HEK293 (cell line): ENCODE measurements around the gene TGFBRAP1.
A peak's percentile ranks its signal among the peaks of the same experiment; 100 is the strongest.

Experiments used
- CTCF ChIA-PET: fragments of 350-600 bp; formaldehyde crosslinking; extraction: SDS; loops from one replicate; lab custom pipeline; 2021; ENCODE audit warnings: antibody characterized with exemption; lab: Yijun Ruan, JAX
- POLR2A ChIA-PET: fragments of 300-600 bp; formaldehyde crosslinking; extraction: SDS; loops from one replicate; lab custom pipeline; 2020; ENCODE audit warnings: antibody characterized with exemption, inconsistent platforms; lab: Yijun Ruan, JAX
- H3K27ac ChIP-seq: fragments of 200-500 bp; sonication (Bioruptor generic); 2 replicates; pipeline ENCODE4 v1.5.1; 2014; ENCODE audit warnings: low read depth, low read length, control low read depth, inconsistent platforms; ENCODE audit errors: extremely low read depth
- H3K36me3 ChIP-seq, 2 experiments: fragments of 200-500 bp in 1 of 2; sonication (Bioruptor generic) in 1 of 2; 1 replicate in 1 of 2; 2 replicates in 1 of 2; pipeline ENCODE4 v1.5.1; 2014 to 2017; ENCODE audit warnings: inconsistent platforms in 2 of 2, low read length in 2 of 2; ENCODE audit not compliant: control insufficient read depth in 2 of 2, insufficient read depth in 1 of 2
- H3K4me1 ChIP-seq: fragments of 200-500 bp; sonication (Bioruptor generic); 2 replicates; pipeline ENCODE4 v1.5.1; 2014; ENCODE audit warnings: mild to moderate bottlenecking, low read length, inconsistent platforms; ENCODE audit not compliant: control insufficient read depth, insufficient read depth
- H3K4me3 ChIP-seq: 2 replicates; pipeline ENCODE4 v1.5.1; 2011; ENCODE audit warnings: low read depth, mild to moderate bottlenecking, control low read depth, low read length, moderate library complexity
- H3K9me3 ChIP-seq: fragments of 200-500 bp; sonication (Bioruptor generic); 2 replicates; pipeline ENCODE4 v1.5.1; 2014; ENCODE audit warnings: low read depth, low read length, inconsistent platforms; ENCODE audit not compliant: control insufficient read depth, insufficient read depth
- ATF2 ChIP-seq: fragments of 450-650 bp; formaldehyde crosslinking; IDR thresholded peaks from 2 replicates; pipeline ENCODE4 v1.5.1; 2016; ENCODE audit warnings: missing biosample characterization, missing genetic modification characterization, low read depth
- KLF16 ChIP-seq: fragments of 450-650 bp; formaldehyde crosslinking; IDR thresholded peaks from 2 replicates; pipeline ENCODE4 v1.5.1; 2017; ENCODE audit warnings: missing biosample characterization, missing genetic modification characterization
- PATZ1 ChIP-seq: fragments of 450-650 bp; formaldehyde crosslinking; IDR thresholded peaks from 2 replicates; pipeline ENCODE4 v1.5.1; 2016; ENCODE audit warnings: missing biosample characterization, missing genetic modification characterization
- REST ChIP-seq: fragments of 450-650 bp; formaldehyde crosslinking; IDR thresholded peaks from 2 replicates; pipeline ENCODE4 v1.5.1; 2016; ENCODE audit warnings: missing biosample characterization, missing genetic modification characterization
- SETDB1 ChIP-seq: IDR thresholded peaks from one replicate; pipeline ENCODE4 v1.6.1; 2017; ENCODE audit warnings: mild to moderate bottlenecking, low read length, moderate library complexity, mixed read lengths; ENCODE audit not compliant: insufficient read length
- ZBTB10 ChIP-seq: fragments of 450-650 bp; formaldehyde crosslinking; IDR thresholded peaks from 2 replicates; pipeline ENCODE4 v1.5.1; 2016; ENCODE audit warnings: missing biosample characterization, missing genetic modification characterization
- ZBTB11 ChIP-seq: fragments of 450-650 bp; formaldehyde crosslinking; conservative IDR thresholded peaks from 2 replicates; pipeline ENCODE4 v1.5.1; 2016; ENCODE audit warnings: low read depth, missing biosample characterization, missing genetic modification characterization
- ZBTB21 ChIP-seq: fragments of 450-650 bp; formaldehyde crosslinking; IDR thresholded peaks from 2 replicates; pipeline ENCODE4 v1.5.1; 2017; ENCODE audit warnings: missing biosample characterization, missing genetic modification characterization
- ZEB2 ChIP-seq: fragments of 450-650 bp; formaldehyde crosslinking; IDR thresholded peaks from 2 replicates; pipeline ENCODE4 v1.5.1; 2016; ENCODE audit warnings: missing biosample characterization, missing genetic modification characterization
- ZNF169 ChIP-seq: fragments of 450-650 bp; formaldehyde crosslinking; IDR thresholded peaks from 2 replicates; pipeline ENCODE4 v1.5.1; 2016; ENCODE audit warnings: missing biosample characterization, missing genetic modification characterization
- ZNF433 ChIP-seq: fragments of 450-650 bp; formaldehyde crosslinking; IDR thresholded peaks from 2 replicates; pipeline ENCODE4 v1.5.1; 2016; ENCODE audit warnings: missing biosample characterization, missing genetic modification characterization, low read depth
- ZNF449 ChIP-seq: fragments of 450-650 bp; formaldehyde crosslinking; IDR thresholded peaks from 2 replicates; pipeline ENCODE4 v1.5.1; 2017; ENCODE audit warnings: missing biosample characterization, mild to moderate bottlenecking, missing genetic modification characterization, moderate library complexity
- ZNF629 ChIP-seq: fragments of 450-650 bp; formaldehyde crosslinking; IDR thresholded peaks from 2 replicates; pipeline ENCODE4 v1.5.1; 2017; ENCODE audit warnings: missing biosample characterization, missing genetic modification characterization
- ZNF843 ChIP-seq: fragments of 450-650 bp; formaldehyde crosslinking; IDR thresholded peaks from 2 replicates; pipeline ENCODE4 v1.5.1; 2016; ENCODE audit warnings: missing biosample characterization, missing genetic modification characterization
- ZXDB ChIP-seq: fragments of 450-650 bp; formaldehyde crosslinking; IDR thresholded peaks from 2 replicates; pipeline ENCODE4 v1.5.1; 2016; ENCODE audit warnings: missing biosample characterization, missing genetic modification characterization

The TGFBRAP1 gene

GRCh38 chr2:105337122-105338019 lies 7.8 kb upstream of the TGFBRAP1 start, which contains the start of gene C2orf49:
C2orf49 (plus strand) TSS chr2:105337540; CDS start chr2:105337588, 48 bp downstream.
- H3K9me3 ChIP-seq = no peaks in the 10 kb centered on the region
- CTCF ChIA-PET = interaction anchor here (1.4 to 4.2 kb wide), 2 partner anchors 10 to 183 kb away, joined by 3 to 23 read pairs; no protein-coding TSS in a partner anchor
- H3K36me3 ChIP-seq = peaks cover 27 to 49% of the 10 kb centered on the region in 2 experiments
- POLR2A ChIA-PET = interaction anchor here (0.6 to 1.4 kb wide), 4 partner anchors 8 to 184 kb away, joined by 3 to 6 read pairs (median 4); partner anchors contain the start of gene TGFBRAP1
- peak within 1 kb of the TSS; percentile 89 for H3K4me3 ChIP-seq
- peak within 1 kb of the TSS; percentile 99 for H3K27ac ChIP-seq
- H3K4me1 ChIP-seq = peaks cover 2% of the 10 kb centered on the region; the same call in 1 of the 2 replicates
- TF ChIP-seq ZNF629 (tag by site-specific recombination) (peak; percentile 97), ZBTB11 (tag by site-specific recombination) (peak; percentile 85), ZXDB (peak; percentile 98), ZBTB21 (tag by site-specific recombination) (peak; percentile 93), ZBTB10 (tag by site-specific recombination) (no peak), PATZ1 (tag by site-specific recombination) (0 out of 2 replicates have a peak, but pooled peaks have one; percentile 26), ZNF449 (no peak), SETDB1 (no peak), ZNF433 (tag by site-specific recombination) (no peak), ZEB2 (tag by site-specific recombination) (no peak; the same call in 1 of the 2 replicates), REST (no peak), ZNF169 (no peak), KLF16 (tag by site-specific recombination) (0 out of 2 replicates have a peak, but pooled peaks have one; percentile 37), ATF2 (tag by site-specific recombination) (peak; percentile 79), ZNF843 (peak; percentile 16; the same call in 1 of the 2 replicates)
